Testis (tissue), 3 donors: ENCODE measurements around the gene SH3GL3. TPM values are rescaled to one million over a fixed set of nuclear protein-coding genes. Genes with fewer than 3 reads are reported as not detected.

Experiments
- DNase-seq: peaks from one replicate; pipeline ENCODE4 v3.0.0-alpha.2; 2019
- H3K27ac ChIP-seq, 2 donors: fragments of 200-600 bp; sonication (generic); one replicate each; pipeline ENCODE4 v1.5.1; 2019
- H3K27me3 ChIP-seq: fragments of 200-600 bp; sonication (generic); one replicate; pipeline ENCODE4 v1.5.1; 2019
- H3K36me3 ChIP-seq: fragments of 200-600 bp; sonication (generic); one replicate; pipeline ENCODE4 v1.5.1; 2017; ENCODE audit warnings: low read depth; ENCODE audit errors: missing control alignments
- H3K4me1 ChIP-seq: fragments of 200-600 bp; sonication (generic); one replicate; pipeline ENCODE4 v1.5.1; 2019
- H3K4me3 ChIP-seq, 2 donors: fragments of 200-600 bp; sonication (generic); one replicate each; pipeline ENCODE4 v1.5.1; 2017 to 2019
- H3K9me3 ChIP-seq: fragments of 200-600 bp; sonication (generic); one replicate; pipeline ENCODE4 v1.5.1; 2017
- POLR2A ChIP-seq: fragments of 450-650 bp; IDR thresholded peaks from one replicate; pipeline ENCODE4 v1.6.1; 2017; ENCODE audit warnings: antibody characterized with exemption, mild to moderate bottlenecking, moderate library complexity
- WGBS, 2 donors: methylation state at CpG; one replicate each; pipeline ENCODE4 v1.1.5; 2018; 5-methylcytosine and 5-hydroxymethylcytosine counted together
- intact Hi-C: fragments of 100-400 bp; cut with DNase I; formaldehyde crosslinking; loops from one replicate; pipeline ENCODE4 v1.15.1; 2023; ENCODE audit warnings: low total_unique reads
- polyA plus RNA-seq: library from polyadenylated mRNA; stranded (reverse); fragments of 350-450 nt; fragmentation: Illumina TruSeq; extraction: RNeasy Lipid Tissue Mini Kit (QIAGEN cat#74804); gene quantifications from one replicate; pipeline ENCODE4 v1.2.3, GENCODE V29; 2014; ENCODE audit warnings: low read depth, low replicate concordance; ENCODE audit not compliant: insufficient read depth
- total RNA-seq, 2 donors: library from RNA; depleted of rRNA; stranded (reverse); fragments of >200 nt; gene quantifications; one replicate each; pipeline ENCODE4 v1.2.3, GENCODE V29; 2016
- TF ChIP-seq, protein P1 (sequence below), 3 experiments: fragments of 450-650 bp in 2 of 3; fragments of 200-600 bp in 1 of 3; sonication (generic) in 1 of 3; IDR thresholded peaks; one replicate each; pipeline ENCODE4 v1.5.1; 2016 to 2019; ENCODE audit warnings: antibody characterized with exemption in 3 of 3, mild to moderate bottlenecking in 2 of 3, moderate library complexity in 1 of 3

Gene SH3GL3
- total and polyA plus RNA-seq, 3 donors from 2014 or later, result 36.3 to 135 (median 112) TPM

DNA sequence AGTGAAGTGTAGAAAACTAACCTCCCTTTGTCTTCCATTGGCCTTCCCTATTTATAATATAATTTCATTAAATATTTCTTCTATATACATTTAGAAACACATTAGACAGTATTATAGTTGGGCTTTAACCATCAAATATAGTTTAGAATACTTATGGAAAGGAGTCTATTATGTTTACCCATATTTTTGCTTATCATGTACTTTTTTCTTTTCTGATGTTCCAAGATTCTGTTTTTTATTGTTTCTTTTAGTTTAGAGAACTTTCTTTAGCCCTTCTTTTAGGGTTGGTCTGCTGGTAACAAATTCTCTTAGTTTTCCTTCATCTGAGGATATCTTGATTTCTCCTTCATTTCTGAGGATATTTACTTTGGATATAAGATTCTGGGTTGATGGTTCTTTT, 23.7 kb downstream of the SH3GL3 start:
- no peak for DNase-seq
- intact Hi-C loops, result no loop called here
- Histone ChIP-seq H3K9me3 (no peaks in the 10 kb centered on the region), H3K27ac (no peak overlapping the region), H3K4me1 (no peaks in the 10 kb centered on the region), H3K27me3 (no peaks in the 10 kb centered on the region), H3K4me3 (no peak overlapping the region), H3K36me3 (no peaks in the 10 kb centered on the region)
- TF ChIP-seq, protein P1, sequence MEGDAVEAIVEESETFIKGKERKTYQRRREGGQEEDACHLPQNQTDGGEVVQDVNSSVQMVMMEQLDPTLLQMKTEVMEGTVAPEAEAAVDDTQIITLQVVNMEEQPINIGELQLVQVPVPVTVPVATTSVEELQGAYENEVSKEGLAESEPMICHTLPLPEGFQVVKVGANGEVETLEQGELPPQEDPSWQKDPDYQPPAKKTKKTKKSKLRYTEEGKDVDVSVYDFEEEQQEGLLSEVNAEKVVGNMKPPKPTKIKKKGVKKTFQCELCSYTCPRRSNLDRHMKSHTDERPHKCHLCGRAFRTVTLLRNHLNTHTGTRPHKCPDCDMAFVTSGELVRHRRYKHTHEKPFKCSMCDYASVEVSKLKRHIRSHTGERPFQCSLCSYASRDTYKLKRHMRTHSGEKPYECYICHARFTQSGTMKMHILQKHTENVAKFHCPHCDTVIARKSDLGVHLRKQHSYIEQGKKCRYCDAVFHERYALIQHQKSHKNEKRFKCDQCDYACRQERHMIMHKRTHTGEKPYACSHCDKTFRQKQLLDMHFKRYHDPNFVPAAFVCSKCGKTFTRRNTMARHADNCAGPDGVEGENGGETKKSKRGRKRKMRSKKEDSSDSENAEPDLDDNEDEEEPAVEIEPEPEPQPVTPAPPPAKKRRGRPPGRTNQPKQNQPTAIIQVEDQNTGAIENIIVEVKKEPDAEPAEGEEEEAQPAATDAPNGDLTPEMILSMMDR (IDR thresholded peaks at IDR 0.05), result no peak
- no peak for TF ChIP-seq POLR2A

DNA sequence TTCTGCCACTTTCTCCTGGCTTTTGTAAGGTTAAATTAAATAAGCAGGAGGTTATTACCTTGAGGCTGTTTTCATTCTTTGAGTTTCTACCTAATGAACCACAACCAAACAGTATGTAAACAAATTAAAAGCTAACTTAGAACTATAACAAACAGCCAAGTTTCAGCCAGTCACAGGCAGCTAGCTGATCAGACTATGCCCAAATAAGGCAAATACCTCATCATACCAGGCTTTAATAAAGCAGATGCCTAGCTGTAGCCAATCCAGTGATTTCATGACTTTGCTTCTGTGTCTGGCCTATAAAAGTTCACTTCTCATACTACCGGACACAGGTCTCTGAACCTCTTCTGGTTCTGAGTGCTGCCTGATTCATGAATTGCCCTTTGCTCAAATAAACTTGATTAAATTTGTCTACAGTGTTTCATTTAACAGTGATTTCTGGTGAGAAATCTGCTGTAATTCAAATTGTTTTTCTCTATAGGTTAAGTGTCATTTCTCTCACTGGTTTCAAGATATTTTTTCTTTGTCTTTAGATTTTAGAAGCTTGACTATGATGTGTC, 24.2 kb downstream of the SH3GL3 start:
- 97 to 100% methylated on average over 1 of the region's 1 CpG for WGBS, 2 donors
- H3K27me3 ChIP-seq, result no peaks in the 10 kb centered on the region
- DNase-seq, result no peak
- intact Hi-C loops, result no loop called here
- TF ChIP-seq POLR2A, result no peak
- TF ChIP-seq, protein P1 (IDR thresholded peaks at IDR 0.05), result no peak
- H3K4me3 ChIP-seq, result no peak overlapping the region
- H3K4me1 ChIP-seq, result no peaks in the 10 kb centered on the region
- H3K27ac ChIP-seq, result no peak overlapping the region
- H3K9me3 ChIP-seq, result no peaks in the 10 kb centered on the region
- no peaks in the 10 kb centered on the region for H3K36me3 ChIP-seq

DNA sequence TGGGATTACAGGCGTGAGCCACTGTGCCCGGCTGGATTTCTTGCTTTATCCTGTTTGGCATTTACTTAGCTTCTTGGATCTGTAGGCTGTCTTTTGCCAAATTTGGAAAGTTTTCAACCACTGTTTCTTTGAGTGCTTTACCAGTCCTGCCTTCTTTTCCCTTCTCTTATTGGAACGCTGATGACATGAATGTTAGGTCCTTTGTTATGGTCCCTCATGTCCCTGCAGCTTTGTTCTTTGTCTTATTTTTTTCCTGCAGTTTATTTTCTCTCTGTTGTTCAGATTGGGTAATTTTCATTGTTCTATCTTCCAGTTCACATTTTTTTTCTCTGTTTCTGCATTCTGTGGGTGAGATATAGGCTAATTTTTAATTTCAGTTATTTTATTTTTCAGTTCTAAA, 25.0 kb downstream of the SH3GL3 start:
- Histone ChIP-seq H3K9me3 (no peaks in the 10 kb centered on the region), H3K36me3 (no peaks in the 10 kb centered on the region), H3K4me1 (no peaks in the 10 kb centered on the region), H3K27ac (no peak overlapping the region), H3K4me3 (no peak overlapping the region), H3K27me3 (no peaks in the 10 kb centered on the region)
- intact Hi-C loops, result no loop called here
- TF ChIP-seq, protein P1 (IDR thresholded peaks at IDR 0.05), result no peak
- no peak for TF ChIP-seq POLR2A
- 96% methylated on average over 3 of the region's 3 CpGs for WGBS, 2 donors
- DNase-seq, result no peak

GRCh38 chr15:83472797-83473196, 25.7 kb downstream of the SH3GL3 start:
- no peak for DNase-seq
- H3K4me3 ChIP-seq, result no peak overlapping the region
- intact Hi-C loops, result no loop called here
- no peaks in the 10 kb centered on the region for H3K27me3 ChIP-seq
- H3K9me3 ChIP-seq, result no peaks in the 10 kb centered on the region
- WGBS, 2 donors, result 76 to 95% methylated on average over 4 of the region's 4 CpGs
- H3K27ac ChIP-seq, result no peak overlapping the region
- H3K4me1 ChIP-seq, result no peaks in the 10 kb centered on the region
- H3K36me3 ChIP-seq, result no peaks in the 10 kb centered on the region
- TF ChIP-seq, protein P1 (IDR thresholded peaks at IDR 0.05), result no peak
- no peak for TF ChIP-seq POLR2A

- Histone ChIP-seq H3K9me3 (no peaks in the 10 kb centered on the region), H3K27ac (no peak overlapping the region), H3K27me3 (no peaks in the 10 kb centered on the region), H3K4me3 (no peak overlapping the region), H3K4me1 (no peaks in the 10 kb centered on the region), H3K36me3 (no peaks in the 10 kb centered on the region)
- TF ChIP-seq POLR2A, result no peak
- TF ChIP-seq, protein P1 (IDR thresholded peaks at IDR 0.05), result no peak
- WGBS, 2 donors, result 62 to 79% methylated on average over 4 of the region's 4 CpGs
- DNase-seq, result no peak
- intact Hi-C loops, result no loop called here
Measured at GRCh38 chr15:83474578-83474977, 27.4 kb downstream of the SH3GL3 start.
